Astrocyte of the hippocampus (primary cell): ENCODE measurements around the gene KLHL29.

ENCODE experiments used
- DNase-seq: peaks from one replicate; pipeline ENCODE4 v3.0.0; 2011; ENCODE audit warnings: low read depth, low spot score

KLHL29 gene

DNA sequence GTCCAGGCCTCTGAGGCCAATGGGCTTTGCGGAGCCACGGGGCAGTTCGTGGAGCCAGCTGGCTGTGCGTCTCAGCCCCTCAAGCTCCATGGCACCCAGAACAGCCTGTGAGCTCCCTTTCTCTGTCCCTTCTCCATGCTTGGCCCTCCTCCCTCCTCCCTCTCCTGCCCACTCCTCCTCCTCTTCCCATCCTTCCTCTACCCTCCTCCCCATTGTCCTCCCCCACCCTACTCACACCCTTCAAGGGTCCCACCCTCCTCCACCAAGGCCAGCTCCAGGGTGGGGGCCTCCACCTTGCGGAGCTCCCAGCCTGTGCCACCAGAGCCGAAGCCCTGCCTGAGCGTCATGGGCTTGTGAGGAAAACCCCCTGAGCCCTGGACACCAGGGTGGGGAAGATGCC, 273.0 kb downstream of the KLHL29 start:
- DNase-seq = no peak

DNA sequence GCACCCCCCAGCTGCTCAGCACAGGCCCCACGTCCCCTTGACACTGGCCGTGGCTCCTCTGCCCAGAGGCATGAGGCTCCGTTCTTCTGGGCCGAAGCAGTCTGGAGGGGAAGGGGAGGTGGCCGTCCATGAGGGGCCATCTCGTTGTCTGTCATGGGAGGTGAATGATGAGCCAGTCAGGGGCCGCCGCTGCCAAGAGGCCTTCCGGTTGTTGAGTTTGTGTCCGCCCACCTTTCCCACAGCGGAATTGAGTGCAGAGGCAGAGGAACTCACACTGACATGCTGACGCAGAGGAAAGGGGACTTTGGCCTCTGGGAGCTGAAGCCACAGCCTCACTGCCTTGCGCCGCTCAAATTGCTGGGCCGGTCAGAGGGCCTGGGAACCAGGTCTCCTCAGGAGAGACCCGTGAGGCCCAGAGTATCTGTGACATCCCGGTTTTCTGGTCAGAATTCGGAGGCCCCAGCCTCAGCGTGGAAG, 273.5 kb downstream of the KLHL29 start:
- no peak for DNase-seq

DNA sequence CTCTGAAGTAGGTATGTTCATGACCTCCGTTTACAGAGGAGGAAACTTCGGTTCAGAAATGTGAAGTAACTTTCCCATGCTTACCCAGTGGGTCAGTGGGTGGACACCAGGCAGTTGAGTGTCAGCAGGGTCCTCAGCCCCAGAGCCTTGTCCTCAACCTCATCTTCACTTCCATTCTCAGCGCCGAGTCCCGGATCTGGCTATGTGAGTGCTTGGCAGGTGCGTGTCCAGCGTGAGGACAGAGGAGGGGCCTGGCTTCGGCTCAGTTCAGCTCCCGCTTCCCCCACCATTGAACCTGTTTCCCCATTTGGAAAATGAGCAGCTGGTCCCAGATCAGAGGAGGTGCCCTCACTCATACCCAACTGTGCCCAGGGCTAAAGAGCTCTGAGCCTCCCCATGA, 274.3 kb downstream of the KLHL29 start:
- DNase-seq = no peak

DNA sequence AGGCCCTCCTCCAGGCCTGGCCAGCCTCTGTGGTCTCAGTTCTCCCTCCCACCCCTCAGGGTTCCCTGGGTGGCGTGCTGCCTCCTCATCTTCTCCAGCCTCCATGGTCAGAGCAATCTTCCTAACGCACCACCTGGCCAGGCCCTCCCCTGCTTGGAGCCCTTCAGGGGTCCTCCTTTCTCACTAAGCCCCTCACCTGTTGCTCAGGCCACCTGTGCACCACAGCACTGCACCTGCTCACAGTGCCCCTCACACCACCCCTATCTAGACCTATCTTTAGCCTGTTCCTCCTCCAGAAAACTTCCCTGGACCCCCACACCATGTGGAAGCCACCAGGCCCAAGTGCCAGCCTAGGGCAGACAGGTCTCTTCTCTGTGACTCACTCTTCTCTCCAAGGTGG, 274.8 kb downstream of the KLHL29 start:
- no peak for DNase-seq

DNA sequence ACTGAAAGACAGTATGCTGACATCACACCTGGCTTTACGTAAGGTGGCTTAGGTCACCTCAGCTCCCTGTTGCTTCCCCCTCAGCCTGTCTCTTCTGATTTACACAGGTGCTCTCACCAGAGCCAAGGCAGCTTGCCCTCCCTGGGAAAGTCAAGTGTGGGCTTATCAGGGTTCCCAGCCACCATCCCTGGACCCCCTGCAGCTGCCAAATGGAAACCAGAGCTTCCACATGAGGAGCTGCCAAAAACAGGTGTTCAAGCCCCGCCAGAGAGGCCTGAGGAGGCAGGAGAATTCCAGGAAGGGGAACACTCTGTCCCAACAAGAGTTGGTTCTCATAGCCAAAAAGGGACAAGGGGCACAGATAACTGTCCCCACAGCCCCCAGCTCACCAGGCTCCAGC, 275.3 kb downstream of the KLHL29 start:
- no peak for DNase-seq

DNA sequence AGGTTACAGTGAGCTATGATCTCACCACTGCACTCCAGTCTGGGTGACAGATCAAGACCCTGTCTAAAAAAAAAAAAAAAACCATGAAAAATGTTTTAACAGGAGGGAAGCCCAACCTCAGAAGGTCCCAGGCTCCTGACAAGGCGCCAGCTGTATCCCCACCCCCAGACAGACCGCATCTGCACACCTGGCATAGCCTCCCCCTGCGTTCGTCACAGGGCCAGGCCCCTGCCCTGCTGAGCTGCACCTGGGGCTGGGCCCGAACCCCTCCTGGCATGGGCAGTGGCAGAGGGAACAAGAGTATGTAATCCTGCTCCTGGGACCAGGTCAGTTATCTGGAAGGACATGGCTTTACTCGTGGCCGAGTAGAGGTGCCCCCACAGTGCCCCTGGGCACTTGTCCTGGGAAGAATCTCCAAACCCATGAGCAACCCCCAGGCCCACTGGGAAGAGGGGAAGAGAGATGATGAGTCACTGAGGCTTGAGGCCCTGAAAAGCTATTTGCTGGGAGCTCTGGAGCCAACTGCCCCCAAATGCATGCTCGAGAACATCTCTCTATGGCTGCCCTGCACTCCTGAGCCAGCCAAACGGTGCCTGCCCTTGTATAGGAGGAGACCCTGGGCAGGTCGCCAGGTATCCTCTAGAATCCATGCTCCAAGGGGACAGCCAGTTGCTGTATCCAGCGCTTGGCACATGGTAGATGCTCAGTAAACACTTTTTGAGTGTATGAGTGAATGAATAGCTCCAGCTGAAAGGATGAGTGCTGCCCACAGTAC, 276.5 kb downstream of the KLHL29 start:
- DNase-seq = no peak

DNA sequence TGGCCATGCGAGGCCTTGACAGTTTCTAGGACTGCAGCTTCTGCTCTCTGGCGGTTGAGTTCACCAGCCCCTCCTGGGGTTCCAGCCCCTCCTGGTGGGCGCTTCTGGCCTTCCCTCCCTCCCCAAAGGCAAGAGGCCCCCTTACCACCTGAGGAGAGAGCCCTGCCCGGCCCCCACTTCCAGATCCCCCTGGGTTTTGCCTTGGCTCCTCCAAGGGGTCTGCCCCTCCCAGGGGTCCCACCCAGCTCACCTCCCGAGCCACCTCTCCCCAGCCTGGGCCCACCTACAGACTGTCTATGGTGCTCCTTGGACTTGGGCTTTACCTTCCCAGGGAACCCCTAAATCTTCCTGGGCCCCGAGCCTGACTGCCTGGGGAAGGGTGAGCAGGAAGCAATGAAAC, 277.5 kb downstream of the KLHL29 start:
- no peak for DNase-seq

DNA sequence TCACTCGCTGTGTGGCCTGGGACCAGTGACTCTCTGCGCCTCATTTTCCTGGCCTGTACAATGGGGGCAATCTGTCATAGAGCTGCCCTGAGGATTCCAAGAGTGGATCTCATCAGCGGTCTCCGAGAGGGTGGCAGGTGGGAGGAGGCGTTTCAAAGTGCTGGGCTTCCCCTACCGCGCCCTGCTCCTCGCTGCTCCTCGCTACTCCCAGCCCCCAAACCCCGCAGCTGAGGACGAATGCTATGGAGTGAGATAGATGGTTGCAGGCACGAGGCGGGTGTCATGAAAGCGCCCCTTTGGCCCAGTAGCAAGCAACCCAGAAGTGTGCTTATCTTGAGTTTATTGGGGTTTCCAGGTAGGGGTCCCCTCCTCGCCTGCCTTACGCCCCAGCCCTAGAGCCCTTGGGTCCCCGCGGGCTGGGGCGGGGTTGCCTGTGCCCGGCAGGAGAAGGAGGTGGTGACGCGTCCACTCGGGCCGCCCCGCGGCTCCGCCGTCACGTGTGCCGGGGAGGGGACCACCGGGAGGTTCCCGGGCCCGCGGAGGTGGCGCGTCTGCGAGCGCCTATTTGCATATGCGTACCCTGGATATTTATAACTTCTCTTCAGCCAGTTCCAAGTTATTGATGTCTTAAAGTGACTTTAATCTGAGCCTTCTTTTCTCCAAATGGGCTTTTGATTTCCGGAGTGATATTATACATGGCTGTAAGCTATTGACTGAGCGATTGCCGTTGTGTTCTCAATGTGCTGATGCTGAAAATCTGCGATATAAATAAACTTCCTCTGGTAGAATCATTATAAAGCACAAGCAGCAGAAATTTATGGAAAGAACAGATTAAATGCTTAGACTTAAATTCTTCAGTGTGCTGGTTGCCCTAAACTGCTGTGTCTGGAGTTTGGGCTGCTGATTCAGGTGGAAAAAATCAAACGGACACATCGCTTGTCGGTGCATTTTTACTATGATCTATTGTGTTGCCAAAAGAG, 278.3 kb downstream of the KLHL29 start:
- peak; percentile 31 for DNase-seq

DNA sequence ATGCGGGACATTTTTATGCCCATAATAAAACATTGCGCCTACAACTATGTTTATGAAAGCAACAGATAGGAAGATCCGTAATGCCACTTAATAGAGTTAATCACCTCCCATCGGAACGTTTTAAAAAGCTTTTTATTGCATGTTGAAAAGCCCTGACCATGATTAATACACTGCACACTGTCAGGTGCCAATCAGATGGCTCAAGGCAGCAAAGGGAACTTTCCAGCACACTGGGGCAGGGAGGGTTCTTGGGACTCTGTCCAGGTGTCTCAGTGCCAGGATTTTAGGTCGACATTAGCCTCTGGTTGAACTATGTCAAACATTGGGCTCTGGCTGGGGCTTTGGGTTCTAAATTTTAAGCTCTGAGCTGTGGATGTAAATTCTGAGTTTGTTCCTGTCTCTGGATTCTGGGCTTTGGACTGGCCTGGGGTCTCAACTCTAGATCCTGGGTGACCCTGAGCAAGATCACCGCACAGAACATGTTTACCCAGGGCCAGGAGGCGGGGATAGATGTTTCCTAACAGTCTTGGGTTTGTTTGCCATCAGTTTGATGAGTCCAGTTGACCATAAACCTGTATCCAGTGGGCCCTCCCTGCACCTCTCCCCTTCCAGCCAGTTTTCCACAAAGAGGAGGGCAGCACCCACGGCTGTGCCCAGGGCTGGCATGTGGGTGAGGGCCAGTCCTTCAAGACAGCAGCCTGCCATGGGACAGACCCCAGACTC, 279.2 kb downstream of the KLHL29 start:
- DNase-seq = no peak

DNA sequence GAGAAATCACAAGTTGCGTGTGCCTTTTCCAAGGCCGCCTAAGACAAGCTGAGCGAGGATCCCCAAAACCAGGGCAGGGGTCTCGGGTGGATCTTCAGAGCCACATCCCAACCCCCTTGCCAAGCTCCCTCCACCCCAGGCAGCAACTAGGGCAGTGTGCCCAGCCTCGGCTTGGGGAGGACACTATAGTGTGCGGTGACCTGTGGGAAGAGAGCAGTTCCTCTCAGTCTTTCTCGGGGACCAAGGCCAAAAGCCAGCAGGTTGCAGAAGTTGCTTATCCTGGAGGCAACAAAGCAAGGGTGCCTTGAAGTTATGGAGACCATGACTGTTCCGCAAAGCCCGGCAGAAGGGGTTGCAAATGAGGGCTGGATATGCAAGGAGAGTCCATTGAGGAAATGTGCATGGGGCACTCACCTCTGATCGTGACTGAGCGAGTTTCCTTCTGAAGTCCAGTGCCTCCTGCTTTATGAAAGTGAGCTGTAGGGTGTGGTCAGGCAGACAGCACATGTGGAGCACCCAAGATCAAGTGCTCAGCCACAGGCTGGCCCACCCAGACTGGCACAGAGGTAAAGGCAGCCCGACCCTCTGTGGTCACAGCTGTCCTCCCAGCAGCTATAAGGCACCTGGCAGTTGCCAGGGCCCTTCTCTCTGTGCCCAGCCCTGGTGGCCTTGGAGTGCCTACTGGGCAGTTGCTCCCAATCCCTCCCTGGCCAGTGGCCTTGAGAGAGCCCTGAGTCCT, 281.4 kb downstream of the KLHL29 start:
- DNase-seq = no peak

DNA sequence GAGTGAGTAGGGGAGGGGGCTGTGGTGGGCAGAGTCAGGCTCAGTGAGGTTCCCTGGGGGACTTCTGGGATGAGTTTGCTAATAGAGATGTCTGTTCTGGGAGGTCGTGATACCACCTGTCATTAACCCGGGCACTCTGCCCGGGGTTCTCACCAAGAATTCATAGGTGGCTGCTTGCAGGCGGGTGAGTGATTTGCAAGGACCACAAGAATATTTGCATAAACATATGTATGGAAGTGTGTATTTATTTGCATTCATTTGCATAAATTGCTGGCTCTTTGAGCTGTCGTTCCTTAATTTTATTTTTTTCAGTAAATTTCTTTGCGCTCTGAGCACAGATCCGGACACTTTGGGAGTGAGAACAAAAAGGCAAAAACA, 282.0 kb downstream of the KLHL29 start:
- DNase-seq = no peak

DNA sequence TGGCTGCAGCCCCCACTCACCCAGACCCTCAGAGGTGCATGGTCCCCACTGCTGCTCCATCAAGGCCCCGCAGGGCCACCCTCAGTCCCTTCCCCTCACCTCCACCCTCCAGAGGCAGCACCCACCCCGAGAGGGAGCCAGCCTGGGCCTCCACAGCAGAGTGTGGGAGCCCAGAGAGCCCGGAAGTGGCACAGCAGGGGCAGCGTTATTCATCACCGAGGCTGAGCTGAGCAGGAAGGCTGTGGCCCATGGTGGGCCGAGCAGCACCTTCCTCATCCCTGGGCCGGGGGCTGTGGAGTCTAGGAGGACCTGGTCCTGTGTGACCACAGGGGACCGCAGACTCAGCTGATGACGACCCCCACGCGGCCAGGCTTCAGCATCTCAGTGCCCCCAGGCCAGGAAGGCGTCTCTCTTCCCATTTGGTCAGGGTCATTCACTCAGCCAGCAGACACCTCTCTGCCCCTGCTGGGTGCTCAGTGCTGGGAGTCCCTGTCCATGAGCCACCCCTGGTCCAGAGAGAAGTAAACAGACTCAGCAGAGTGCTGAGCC, 283.9 kb downstream of the KLHL29 start:
- no peak for DNase-seq

DNA sequence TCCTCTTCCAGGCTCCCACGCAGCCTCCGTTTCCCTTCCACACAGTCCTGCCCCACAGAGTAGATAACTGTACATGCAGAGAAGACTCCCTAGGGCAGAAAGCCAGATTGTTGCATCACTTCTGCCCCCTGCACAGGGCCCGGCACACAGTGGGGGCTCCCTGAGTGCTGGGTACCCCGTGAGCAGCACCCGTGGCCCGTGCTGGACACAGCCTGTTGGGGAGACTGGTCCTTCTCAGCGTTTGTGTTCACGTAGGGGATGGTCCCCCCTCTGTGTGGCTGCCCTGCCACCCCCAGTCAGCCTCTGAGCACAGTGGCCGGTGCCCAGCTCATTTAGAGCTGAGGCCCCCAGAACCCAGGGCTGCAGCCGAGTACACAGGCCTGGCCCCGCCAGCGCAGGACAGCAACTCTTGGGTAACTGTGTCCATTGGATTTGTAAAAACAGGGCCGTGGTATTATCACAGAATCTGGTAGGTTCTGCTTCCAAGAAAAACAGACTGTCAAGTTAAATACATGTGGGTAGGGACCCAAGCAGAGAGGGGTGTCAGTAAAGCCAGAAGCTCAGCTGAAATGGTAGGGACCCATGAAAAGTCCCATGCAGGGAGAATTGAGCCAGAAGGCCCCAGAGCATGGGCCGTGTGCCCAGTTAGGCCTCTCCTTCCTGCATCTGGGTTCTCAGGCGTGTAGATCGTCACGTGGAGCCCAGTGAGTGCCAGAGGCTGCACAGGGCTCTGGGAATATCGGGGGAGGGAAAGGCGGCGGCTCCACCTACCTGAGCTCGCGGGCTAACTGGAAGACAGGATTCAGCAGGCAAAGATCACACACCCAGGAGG, 284.6 kb downstream of the KLHL29 start:
- DNase-seq = peak; percentile 67

DNA sequence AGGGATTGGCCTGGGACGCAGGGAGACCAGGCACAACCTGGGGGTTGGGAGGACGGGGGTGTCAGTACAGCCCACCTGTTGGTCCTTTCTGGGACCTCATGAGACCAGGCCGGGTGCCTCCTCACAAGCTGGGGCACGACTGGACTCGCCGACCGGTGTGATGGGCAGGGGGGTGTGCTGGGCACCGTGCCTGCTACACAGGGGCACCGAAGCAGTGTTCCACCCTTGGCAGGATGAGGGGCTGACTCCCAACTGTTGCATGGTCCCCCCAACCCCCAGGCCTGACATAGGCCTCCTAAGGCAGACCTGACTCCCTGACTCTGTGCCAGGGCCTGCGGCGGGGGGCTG, 285.2 kb downstream of the KLHL29 start:
- DNase-seq = no peak

DNA sequence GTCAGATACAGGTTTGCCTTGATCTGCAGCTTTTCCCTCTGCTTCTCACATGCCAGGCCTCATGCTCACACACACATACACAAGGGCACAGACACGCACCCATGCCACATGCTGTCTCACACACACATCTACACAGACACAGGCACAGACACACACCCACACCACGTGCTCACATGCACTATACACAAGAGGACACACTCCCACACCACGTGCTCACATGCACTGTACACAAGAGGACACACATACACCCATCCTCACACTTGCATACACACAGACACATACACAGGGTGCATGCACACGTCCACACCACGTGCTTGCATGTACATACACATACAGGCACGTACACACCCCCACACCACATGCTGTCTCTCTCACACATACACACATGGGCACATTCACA, 288.1 kb downstream of the KLHL29 start:
- DNase-seq = no peak

DNA sequence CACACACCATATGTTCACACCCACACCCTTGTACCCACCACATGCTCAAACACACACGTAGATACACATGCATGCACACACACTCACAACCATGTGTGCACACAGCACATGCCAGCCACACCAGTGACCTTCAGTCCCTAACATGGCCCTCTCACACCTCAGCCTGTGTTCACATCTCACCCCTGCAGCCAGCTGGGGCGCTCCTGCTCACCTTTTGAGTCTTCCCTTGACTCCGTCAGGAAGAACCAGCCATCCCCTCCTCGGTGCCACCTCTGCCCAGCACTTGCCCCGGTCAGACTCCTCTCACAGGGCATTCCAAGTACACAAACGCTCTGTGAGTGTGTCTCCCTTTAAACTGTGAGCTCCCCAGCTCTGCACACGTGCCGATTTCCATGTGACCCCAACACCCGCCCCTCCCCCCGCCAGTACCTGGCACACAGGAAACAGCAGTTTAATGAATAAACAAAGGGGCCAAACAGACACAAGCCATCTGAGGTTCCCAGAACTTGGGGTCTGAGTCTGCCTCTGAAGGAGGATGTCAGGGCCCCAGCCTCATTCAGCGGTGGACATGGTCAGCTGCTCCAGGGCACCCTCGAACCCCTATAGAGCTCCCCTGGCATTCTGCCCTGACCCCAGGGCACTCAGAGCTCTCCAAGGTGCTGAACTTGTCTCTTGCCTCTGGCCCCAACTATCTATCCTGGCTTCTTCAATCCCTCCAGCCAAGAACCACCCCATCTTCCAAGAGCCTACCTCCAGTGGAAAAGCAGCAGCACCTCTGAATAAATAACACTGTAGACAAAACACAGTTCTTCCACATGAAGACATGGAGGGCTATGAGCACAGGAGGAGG, 289.1 kb downstream of the KLHL29 start:
- DNase-seq = peak; percentile 29

DNA sequence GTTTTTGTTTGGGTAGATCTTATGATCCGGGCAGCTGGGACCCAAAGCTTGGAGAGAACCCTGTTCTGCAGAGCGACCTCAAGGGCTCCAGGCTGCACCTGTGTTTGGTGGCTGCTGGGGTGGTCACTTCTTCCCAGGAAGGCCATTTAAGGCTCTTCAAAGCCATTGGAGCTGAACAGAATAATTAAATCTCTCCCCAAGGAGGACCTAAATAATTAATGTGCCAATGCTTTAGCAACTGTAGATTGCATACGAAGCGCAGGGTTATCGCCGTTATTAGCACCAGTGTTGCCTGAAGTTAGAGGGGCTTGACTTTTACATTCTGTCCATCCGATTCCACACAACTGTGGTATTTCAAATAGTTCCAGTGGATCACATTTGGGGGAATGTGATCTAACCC, 290.5 kb downstream of the KLHL29 start:
- no peak for DNase-seq

DNA sequence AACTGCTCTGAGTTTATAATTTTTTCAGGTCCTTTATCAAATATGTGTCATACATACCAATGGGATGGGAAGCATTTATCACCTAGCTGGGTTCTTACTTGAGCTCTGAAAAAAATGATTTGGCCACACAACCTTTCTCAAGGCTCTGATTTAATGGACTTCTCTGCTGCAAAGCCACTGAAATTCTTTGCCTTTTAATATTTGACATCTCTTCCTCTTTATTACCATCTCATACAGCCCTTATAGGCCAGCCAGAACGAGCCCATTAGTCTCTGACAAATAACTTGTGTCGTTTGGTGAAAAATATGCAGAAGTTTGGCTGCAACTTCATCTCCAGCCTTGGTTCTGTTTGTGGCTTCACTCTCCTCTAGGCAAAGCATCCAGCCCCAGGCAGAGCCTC, 292.9 kb downstream of the KLHL29 start:
- no peak for DNase-seq

DNA sequence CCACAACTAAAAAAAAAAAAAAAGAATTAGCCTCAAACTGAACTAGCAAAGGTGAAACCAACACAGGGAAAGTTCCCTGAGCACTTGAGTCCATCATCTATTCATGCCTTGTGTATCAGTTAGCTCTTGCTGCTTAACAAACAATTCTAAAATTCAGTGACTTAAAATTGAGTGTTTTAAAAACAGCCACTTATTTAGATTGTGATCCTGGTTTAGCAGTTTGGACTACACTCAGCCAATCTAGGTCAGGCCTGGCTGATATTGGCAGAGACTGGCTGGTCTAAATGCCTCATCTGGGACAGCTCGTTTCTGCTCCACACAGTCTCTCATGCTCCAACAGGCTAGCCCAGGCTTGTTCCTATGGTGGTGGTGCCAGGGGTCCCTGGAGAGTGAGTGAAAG, 294.1 kb downstream of the KLHL29 start:
- no peak for DNase-seq
